Measurements from ENCODE around the gene TVP23C.
"Not testable (repeated sequence)": the region's sequence is repeated elsewhere in the genome, so short reads cannot be mapped to it uniquely, and the experiment has no call there.

TVP23C gene

GRCh38 chr17:15526292-15527218, 36.7 kb downstream of the TVP23C start:
- peak; percentile 65 for DNase-seq (ENCODE audit: low spot score)

- not testable (repeated sequence) for DNase-seq (ENCODE audit: low spot score)
These were observed 38.0 kb downstream of the TVP23C start for GRCh38 chr17:15524990-15525985.

GRCh38 chr17:15516150-15516549, 47.1 kb downstream of the TVP23C start:
- DNase-seq (ENCODE audit: low spot score) = peak; percentile 88

GRCh38 chr17:15514469-15514868, 48.8 kb downstream of the TVP23C start:
- no peak for DNase-seq (ENCODE audit: low spot score)

GRCh38 chr17:15513856-15514459, 49.3 kb downstream of the TVP23C start:
- DNase-seq (ENCODE audit: low spot score) = no peak

GRCh38 chr17:15513058-15513791, 50.1 kb downstream of the TVP23C start:
- no peak for DNase-seq (ENCODE audit: low spot score)

GRCh38 chr17:15512071-15512709, 51.1 kb downstream of the TVP23C start:
- DNase-seq (ENCODE audit: low spot score) = no peak

- DNase-seq (ENCODE audit: low spot score) = no peak
These were observed 52.1 kb downstream of the TVP23C start for GRCh38 chr17:15511142-15511541.

- DNase-seq (ENCODE audit: low spot score) = peak; percentile 90
These were observed 52.9 kb downstream of the TVP23C start for GRCh38 chr17:15510361-15510760.

- DNase-seq (ENCODE audit: low spot score) = no peak
These were observed 54.2 kb downstream of the TVP23C start for GRCh38 chr17:15509095-15509494.

GRCh38 chr17:15508466-15508865, 54.8 kb downstream of the TVP23C start:
- DNase-seq (ENCODE audit: low spot score) = no peak

GRCh38 chr17:15507896-15508295, 55.4 kb downstream of the TVP23C start:
- no peak for DNase-seq (ENCODE audit: low spot score)

- no peak for DNase-seq (ENCODE audit: low spot score)
These were observed 56.3 kb downstream of the TVP23C start for GRCh38 chr17:15507001-15507400.

- not testable (repeated sequence) for DNase-seq (ENCODE audit: low spot score)
These were observed 57.6 kb downstream of the TVP23C start for GRCh38 chr17:15505708-15506107.

- DNase-seq (ENCODE audit: low spot score) = no peak
These were observed 59.6 kb downstream of the TVP23C start for GRCh38 chr17:15503731-15504130.

- peak; percentile 76 for DNase-seq (ENCODE audit: low spot score)
These were observed 60.7 kb downstream of the TVP23C start for GRCh38 chr17:15502369-15503112.

- DNase-seq (ENCODE audit: low spot score) = no peak
These were observed 61.5 kb downstream of the TVP23C start for GRCh38 chr17:15501793-15502192.

GRCh38 chr17:15501282-15501681, 62.0 kb downstream of the TVP23C start:
- peak; percentile 48 for DNase-seq (ENCODE audit: low spot score)

- DNase-seq (ENCODE audit: low spot score) = no peak
These were observed 65.2 kb downstream of the TVP23C start for GRCh38 chr17:15498107-15498506.

Measured in kidney capillary endothelial cell (primary cell).